H1 (cell line): ENCODE measurements around the gene IQCK. TPM values are rescaled to one million over a fixed set of nuclear protein-coding genes. Genes with fewer than 3 reads are reported as not detected.

ENCODE experiments used
- CTCF ChIA-PET: fragments of 300-600 bp; sonication (Branson Sonifier 250); formaldehyde crosslinking; loops from one replicate; lab custom pipeline; 2021; ENCODE audit not compliant: partially characterized antibody; lab: Charles Lee
- POLR2A ChIA-PET: fragments of 300-600 bp; sonication (Branson Sonifier 250); formaldehyde crosslinking; loops from one replicate; lab custom pipeline; 2021; ENCODE audit warnings: inconsistent platforms; ENCODE audit not compliant: partially characterized antibody; lab: Charles Lee
- DNase-seq, 2 experiments: peaks; one replicate each; pipeline versions ENCODE4 v3.0.0 to v3.0.0-alpha.2; 2010 to 2022; ENCODE audit warnings: low spot score in 2 of 2, low read depth in 1 of 2, mixed read lengths in 1 of 2
- FAIRE-seq: peaks from 2 replicates; lab custom pipeline; 2011; peaks lifted over from hg19 to GRCh38; lab: Jason Lieb, UNC
- H2AFZ ChIP-seq: 2 replicates; pipeline ENCODE4 v1.8.1; 2012; ENCODE audit warnings: low read length, inconsistent platforms
- H2AK5ac ChIP-seq: 2 replicates; pipeline ENCODE4 v1.6.1; 2013; ENCODE audit warnings: low read depth, low read length
- H2BK120ac ChIP-seq: replicated peaks from 2 replicates; pipeline ENCODE3; 2013; ENCODE audit warnings: low read depth, low read length, inconsistent platforms
- H2BK12ac ChIP-seq: 2 replicates; pipeline ENCODE4 v1.6.1; 2013; ENCODE audit warnings: low read depth, low read length
- H2BK15ac ChIP-seq: 2 replicates; pipeline ENCODE4 v1.6.1; 2013; ENCODE audit warnings: low read length
- H2BK20ac ChIP-seq: 2 replicates; pipeline ENCODE4 v1.6.1; 2013; ENCODE audit warnings: low read length
- H2BK5ac ChIP-seq: 2 replicates; pipeline ENCODE4 v1.6.1; 2013; ENCODE audit warnings: low read depth, low read length
- H3K14ac ChIP-seq: 2 replicates; pipeline ENCODE4 v1.6.1; 2013; ENCODE audit warnings: inconsistent platforms; ENCODE audit not compliant: insufficient read length
- H3K18ac ChIP-seq: 2 replicates; pipeline ENCODE4 v1.6.1; 2013; ENCODE audit warnings: low read length; ENCODE audit errors: extremely low read depth
- H3K23ac ChIP-seq: 2 replicates; pipeline ENCODE4 v1.6.1; 2013; ENCODE audit warnings: inconsistent platforms; ENCODE audit not compliant: insufficient read length
- H3K23me2 ChIP-seq: 2 replicates; pipeline ENCODE4 v1.6.1; 2013; ENCODE audit warnings: low read depth, low read length
- H3K27ac ChIP-seq: 2 replicates; pipeline ENCODE4 v1.6.1; 2011; ENCODE audit warnings: low read depth, low read length, inconsistent platforms
- H3K27me3 ChIP-seq, 4 experiments: replicated peaks in 1 of 4; 1 replicate in 1 of 4; 2 replicates in 3 of 4; pipeline versions ENCODE4 v1.6.1 to v1.8.1; 2011 to 2013; ENCODE audit warnings: low read length in 3 of 4, mild to moderate bottlenecking in 3 of 4, inconsistent platforms in 2 of 4, mixed read lengths in 2 of 4, moderate library complexity in 1 of 4; ENCODE audit not compliant: control insufficient read depth in 3 of 4, insufficient read depth in 3 of 4; ENCODE audit errors: extremely low read depth in 1 of 4
- H3K36me3 ChIP-seq, 4 experiments: 2 replicates each; pipeline versions ENCODE4 v1.6.1 to v1.8.1; 2011 to 2013; ENCODE audit warnings: mild to moderate bottlenecking in 4 of 4, low read length in 3 of 4, moderate library complexity in 2 of 4, control low read depth in 1 of 4, inconsistent platforms in 1 of 4; ENCODE audit not compliant: insufficient read depth in 4 of 4, control insufficient read depth in 2 of 4
- H3K4ac ChIP-seq: replicated peaks from 2 replicates; pipeline ENCODE3; 2013; ENCODE audit warnings: low read length, low read depth, mixed read lengths, inconsistent platforms; ENCODE audit not compliant: insufficient read length
- H3K4me1 ChIP-seq, 4 experiments: replicated peaks in 1 of 4; 1 replicate in 1 of 4; 2 replicates in 3 of 4; pipeline versions ENCODE4 v1.6.1 to v1.8.1; 2011 to 2013; ENCODE audit warnings: low read length in 3 of 4, inconsistent platforms in 2 of 4, mixed read lengths in 1 of 4; ENCODE audit not compliant: insufficient read depth in 4 of 4, control insufficient read depth in 3 of 4
- H3K4me2 ChIP-seq, 2 experiments: 2 replicates each; pipeline versions ENCODE4 v1.6.1 to v1.8.1; 2011 to 2013; ENCODE audit warnings: low read depth in 2 of 2, low read length in 2 of 2, control low read depth in 1 of 2, inconsistent platforms in 1 of 2, mild to moderate bottlenecking in 1 of 2; ENCODE audit not compliant: insufficient read depth in 1 of 2
- H3K4me3 ChIP-seq, 4 experiments: fragments of 200-600, 300-600 bp in 1 of 4; sonication (generic), shearing (Covaris generic), sonication (Bioruptor Twin) in 1 of 4; 2 replicates each; pipeline versions ENCODE4 v1.5.1 to v1.8.1; 2011 to 2016; ENCODE audit warnings: low read length in 4 of 4, low read depth in 3 of 4, control low read depth in 2 of 4, inconsistent platforms in 2 of 4, mild to moderate bottlenecking in 2 of 4, mixed read lengths in 1 of 4, moderate library complexity in 1 of 4; ENCODE audit not compliant: insufficient read depth in 2 of 4; ENCODE audit errors: extremely low read depth in 1 of 4
- H3K56ac ChIP-seq: replicated peaks from 2 replicates; pipeline ENCODE3; 2013; ENCODE audit warnings: low read depth, mild to moderate bottlenecking, mixed read lengths, low read length, inconsistent platforms; ENCODE audit not compliant: insufficient read length
- H3K79me1 ChIP-seq: 2 replicates; pipeline ENCODE4 v1.6.1; 2013; ENCODE audit warnings: low read depth, low read length, control low read depth
- H3K79me2 ChIP-seq, 2 experiments: 2 replicates each; pipeline versions ENCODE4 v1.6.1 to v1.8.1; 2012 to 2013; ENCODE audit warnings: low read length in 2 of 2, mild to moderate bottlenecking in 2 of 2, inconsistent platforms in 1 of 2; ENCODE audit not compliant: insufficient read depth in 2 of 2, control insufficient read depth in 1 of 2
- H3K9ac ChIP-seq, 4 experiments: replicated peaks in 1 of 4; 1 replicate in 1 of 4; 2 replicates in 3 of 4; pipeline versions ENCODE4 v1.6.1 to v1.8.1; 2011 to 2013; ENCODE audit warnings: low read depth in 3 of 4, low read length in 3 of 4, control low read depth in 2 of 4, mild to moderate bottlenecking in 2 of 4, moderate library complexity in 2 of 4, inconsistent platforms in 1 of 4; ENCODE audit errors: extremely low read depth in 1 of 4
- H3K9me3 ChIP-seq, 2 experiments: 2 replicates each; pipeline versions ENCODE4 v1.6.1 to v1.8.1; 2012 to 2013; ENCODE audit warnings: mild to moderate bottlenecking in 2 of 2, moderate library complexity in 2 of 2, control low read depth in 1 of 2, inconsistent platforms in 1 of 2, low read depth in 1 of 2, low read length in 1 of 2, mixed read lengths in 1 of 2; ENCODE audit not compliant: insufficient read depth in 2 of 2
- H4K20me1 ChIP-seq, 2 experiments: replicated peaks in 1 of 2; 2 replicates each; pipeline versions ENCODE3 to v1.8.1; 2011 to 2013; ENCODE audit warnings: inconsistent platforms in 2 of 2, low read length in 2 of 2, mild to moderate bottlenecking in 1 of 2; ENCODE audit not compliant: insufficient read depth in 2 of 2, control insufficient read depth in 1 of 2
- H4K5ac ChIP-seq: 2 replicates; pipeline ENCODE4 v1.6.1; 2013; ENCODE audit warnings: low read length, low read depth, mixed read lengths, inconsistent platforms; ENCODE audit not compliant: insufficient read length
- H4K8ac ChIP-seq: 2 replicates; pipeline ENCODE4 v1.8.0; 2013; ENCODE audit warnings: mild to moderate bottlenecking, moderate library complexity, low read length, inconsistent platforms; ENCODE audit not compliant: insufficient read depth; ENCODE audit errors: extremely low read depth
- H4K91ac ChIP-seq: replicated peaks from 2 replicates; pipeline ENCODE3; 2013; ENCODE audit warnings: low read length, mixed read lengths, inconsistent platforms; ENCODE audit not compliant: insufficient read length
- BACH1 ChIP-seq: IDR thresholded peaks from 2 replicates; pipeline ENCODE4 v1.6.1; 2012; ENCODE audit warnings: low read length, improper control_type of control experiment
- EGR1 ChIP-seq: IDR thresholded peaks from 2 replicates; pipeline ENCODE4 v1.6.1; 2011; ENCODE audit warnings: low read depth, low read length, borderline replicate concordance
- SAP30 ChIP-seq: fragments of 300-600 bp; sonication (generic); IDR thresholded peaks from 2 replicates; pipeline ENCODE4 v1.7.1; 2012; ENCODE audit warnings: low read length, moderate library complexity, mild to moderate bottlenecking, inconsistent platforms; ENCODE audit not compliant: insufficient read depth, insufficient replicate concordance
- SP2 ChIP-seq: IDR thresholded peaks from 2 replicates; pipeline ENCODE4 v1.6.1; 2012; ENCODE audit warnings: mild to moderate bottlenecking, low read length, inconsistent platforms
- WGBS, 2 experiments: shearing (Covaris generic) in 1 of 2; methylation state at CpG; one replicate each; pipeline versions ENCODE4 v1.1.6 to v1.1.7; 2013 to 2015; ENCODE audit warnings: low lambda C conversion rate in 2 of 2, mixed read lengths in 2 of 2, inconsistent platforms in 1 of 2, low coverage in 1 of 2, missing lambda C conversion rate in 1 of 2; ENCODE audit not compliant: insufficient replicate concordance in 2 of 2, insufficient coverage in 1 of 2, insufficient read length in 1 of 2; ENCODE audit errors: extremely low coverage in 1 of 2, missing lambda C conversion rate in 1 of 2; 5-methylcytosine and 5-hydroxymethylcytosine counted together
- polyA plus RNA-seq, 7 experiments: library from polyadenylated mRNA; depleted of rRNA in 3 of 7; stranded (reverse) in 5 of 7; unstranded in 2 of 7; fragments of >200 nt in 5 of 7; fragments of 200-250 nt in 2 of 7; gene quantifications; 1 replicate in 5 of 7; 2 replicates in 1 of 7; 4 replicates in 1 of 7; pipeline versions ENCODE4 v1.2.1 to v1.2.3, GENCODE V29; 2011 to 2013; ENCODE audit warnings: missing spikeins in 2 of 7, mixed read lengths in 2 of 7
- total RNA-seq: library from RNA; stranded (reverse); fragmentation: NEBNext Ultra II Directional; extraction: Animal tissue kit (Norgen Biotek cat#: 25700); gene quantifications from 2 replicates; pipeline ENCODE4 v1.2.1, GENCODE V29; 2021

Gene IQCK
- total and polyA plus RNA-seq, 2 of the 8 experiments (the other 6 are each of a cell fraction or from before 2014, with no cell fraction given): 6.2 to 9.3 TPM

DNA sequence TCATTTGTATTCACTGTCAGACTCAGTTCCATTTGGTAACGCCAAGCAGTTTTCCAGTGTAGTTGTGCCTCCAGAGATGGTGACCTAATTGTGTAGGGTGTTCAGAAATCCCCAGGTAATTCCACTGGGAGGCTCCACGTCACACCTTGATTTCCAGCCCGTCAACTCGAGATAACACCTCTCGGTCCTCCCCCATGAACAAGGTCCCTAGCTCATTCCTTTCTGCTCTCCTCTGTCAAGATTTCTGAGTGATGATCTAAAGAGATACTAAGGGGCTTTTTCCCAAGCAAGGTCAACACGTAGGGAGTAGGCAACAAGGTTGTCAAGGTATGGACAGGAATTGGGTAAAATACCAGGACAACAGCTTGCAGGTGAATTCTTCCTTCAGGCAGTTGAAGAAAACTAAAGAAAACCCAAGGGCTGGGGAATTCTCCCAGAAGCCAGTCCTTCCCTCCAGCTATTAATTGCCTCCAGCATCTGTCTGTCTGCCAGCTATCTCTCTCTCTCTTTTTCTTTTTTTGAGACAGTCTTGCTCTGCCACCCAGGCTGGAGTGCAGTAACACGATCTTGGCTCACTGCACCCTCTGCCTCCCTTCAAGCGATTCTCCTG is 135.2 kb downstream of the IQCK start:
- Histone ChIP-seq H2AFZ (no peak overlapping the region), H3K79me2 (0 out of 4 replicates have a peak, but pooled peaks cover 0 to 2% of the 10 kb centered on the region in 2 experiments), H4K8ac (no peak overlapping the region), H4K20me1 (no peaks in the 10 kb centered on the region), H3K27ac (no peak overlapping the region), H3K4ac (no peak overlapping the region), H2BK12ac (peak overlapping the region; percentile 53; the same call in 1 of the 2 replicates), H2BK15ac (no peak overlapping the region; the same call in 1 of the 2 replicates), H3K23ac (no peak overlapping the region), H3K56ac (no peak overlapping the region), H3K4me1 (peaks cover 4 to 30% (median 24%) of the 10 kb centered on the region in 4 experiments; a peak in 6 of 7 replicates), H3K36me3 (peaks cover 3 to 23% (median 6%) of the 10 kb centered on the region in 4 experiments; a peak in 6 of 8 replicates), H3K18ac (no peak overlapping the region), H3K14ac (no peak overlapping the region), H4K91ac (no peak overlapping the region), H3K4me2 (0 out of 4 replicates have a peak overlapping the region, but pooled peaks of 1 of the 2 experiments have one; percentile 5), H4K5ac (no peak overlapping the region), H2BK120ac (no peak overlapping the region), H2BK20ac (0 out of 2 replicates have a peak overlapping the region, but pooled peaks have one; percentile 66), H3K79me1 (no peaks in the 10 kb centered on the region; the same call in 1 of the 2 replicates), H2BK5ac (no peak overlapping the region), H3K4me3 (no peak overlapping the region), H3K23me2 (no peaks in the 10 kb centered on the region), H3K9me3 (no peaks in the 10 kb centered on the region), H3K27me3 (no peaks in the 10 kb centered on the region)
- CTCF ChIA-PET: interaction anchor here (0.6 to 1.6 kb wide), 10 partner anchors 9 to 252 kb away, joined by 3 to 8 read pairs (median 4); partner anchors contain the start of gene GPRC5B
- 91% methylated on average over 8 of the region's 8 CpGs; no CpG with 5 or more reads in 1 of the 2 experiments for WGBS, 2 experiments
- no peak for DNase-seq
- FAIRE-seq: no peak
- no peak for TF ChIP-seq SAP30
- no peak for TF ChIP-seq EGR1
- no peak for TF ChIP-seq BACH1
- no peak for TF ChIP-seq SP2
- TF ChIP-seq, all 59 proteins: peak for 0
- H2AK5ac ChIP-seq: no peak overlapping the region
- POLR2A ChIA-PET: interaction anchor here (0.6 to 7.5 kb wide), 10 partner anchors 8 to 153 kb away, joined by 3 to 42 read pairs (median 4); partner anchors contain the start of genes GPRC5B, IQCK and KNOP1
- H3K9ac ChIP-seq: no peak overlapping the region
